Muscle of leg (tissue), 11 donors: Measurements from ENCODE around the gene NAA16. TPM values are rescaled to one million over a fixed set of nuclear protein-coding genes. Genes with fewer than 3 reads are reported as not detected.

Source experiments
- DNase-seq: peaks from one replicate; pipeline ENCODE4 v3.0.0; 2013
- H3K27ac ChIP-seq: one replicate; pipeline ENCODE4 v1.5.1; 2013; ENCODE audit warnings: mild to moderate bottlenecking, low read length, control low read depth
- H3K27me3 ChIP-seq: one replicate; pipeline ENCODE4 v1.6.1; 2013; ENCODE audit warnings: low read length; ENCODE audit not compliant: control insufficient read depth, insufficient read depth
- H3K36me3 ChIP-seq: one replicate; pipeline ENCODE4 v1.6.1; 2013; ENCODE audit warnings: low read length; ENCODE audit not compliant: control insufficient read depth, insufficient read depth
- H3K4me1 ChIP-seq: one replicate; pipeline ENCODE4 v1.6.1; 2013; ENCODE audit warnings: low read length; ENCODE audit not compliant: control insufficient read depth, insufficient read depth
- H3K4me3 ChIP-seq: one replicate; pipeline ENCODE4 v1.5.1; 2013; ENCODE audit warnings: low read length, control low read depth
- H3K9me3 ChIP-seq: replicated peaks from 2 replicates; pipeline ENCODE4 v1.6.1; 2013; ENCODE audit warnings: low read depth, low read length; ENCODE audit not compliant: control insufficient read depth
- WGBS: methylation state at CpG from one replicate; pipeline ENCODE4 v1.1.5; 2013; ENCODE audit warnings: missing lambda C conversion rate; ENCODE audit not compliant: insufficient coverage; 5-methylcytosine and 5-hydroxymethylcytosine counted together
- polyA plus RNA-seq, 8 donors: library from polyadenylated mRNA; unstranded; fragments of 120-200 nt; gene quantifications; one replicate each; pipeline versions ENCODE4 v1.2.1 to v1.2.3, GENCODE V29; 2013; ENCODE audit warnings: inconsistent platforms in 1 of 8, low replicate concordance in 1 of 8; ENCODE audit not compliant: insufficient read length in 8 of 8, insufficient read depth in 1 of 8
- total RNA-seq: library from RNA; stranded (reverse); fragments of 120-200 nt; gene quantifications from one replicate; pipeline ENCODE4 v1.2.4, GENCODE V29; 2013

NAA16 gene
- total and polyA plus RNA-seq, 9 donors: 12.2 to 27.1 (median 16.2) TPM

DNA sequence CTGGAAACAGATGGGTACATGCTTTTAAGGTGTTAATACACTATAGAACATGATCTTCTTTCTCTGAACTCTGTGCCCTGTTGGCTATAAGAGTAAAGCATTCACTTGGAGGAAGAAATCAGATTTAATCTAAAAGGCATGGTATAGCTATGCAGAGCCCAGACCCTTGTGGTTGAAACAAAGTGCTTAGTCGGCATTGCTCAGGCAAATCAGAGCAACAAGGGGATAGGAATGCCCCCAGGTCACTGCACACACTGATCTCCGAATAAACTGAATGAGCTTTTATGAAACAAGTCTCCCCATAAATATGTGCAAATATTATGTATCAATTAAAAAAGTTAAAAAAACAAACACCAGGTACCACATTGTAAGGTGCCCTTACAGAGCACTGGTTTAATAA lies 94.3 kb downstream of the NAA16 start:
- WGBS: no CpG with 5 or more reads among the region's 2 CpGs
- Histone ChIP-seq H3K9me3 (no peaks in the 10 kb centered on the region), H3K36me3 (no peaks in the 10 kb centered on the region), H3K4me1 (no peaks in the 10 kb centered on the region), H3K27me3 (no peaks in the 10 kb centered on the region), H3K4me3 (no peak overlapping the region), H3K27ac (no peak overlapping the region)
- DNase-seq: no peak

- DNase-seq: no peak
- no peaks in the 10 kb centered on the region for H3K4me1 ChIP-seq
- WGBS: no CpG with 5 or more reads among the region's 3 CpGs
- H3K9me3 ChIP-seq: no peaks in the 10 kb centered on the region
- H3K27me3 ChIP-seq: no peaks in the 10 kb centered on the region
- no peak overlapping the region for H3K27ac ChIP-seq
- H3K4me3 ChIP-seq: no peak overlapping the region
- H3K36me3 ChIP-seq: no peaks in the 10 kb centered on the region
These were observed 96.3 kb downstream of the NAA16 start for GRCh38 chr13:41407380-41407779.

DNA sequence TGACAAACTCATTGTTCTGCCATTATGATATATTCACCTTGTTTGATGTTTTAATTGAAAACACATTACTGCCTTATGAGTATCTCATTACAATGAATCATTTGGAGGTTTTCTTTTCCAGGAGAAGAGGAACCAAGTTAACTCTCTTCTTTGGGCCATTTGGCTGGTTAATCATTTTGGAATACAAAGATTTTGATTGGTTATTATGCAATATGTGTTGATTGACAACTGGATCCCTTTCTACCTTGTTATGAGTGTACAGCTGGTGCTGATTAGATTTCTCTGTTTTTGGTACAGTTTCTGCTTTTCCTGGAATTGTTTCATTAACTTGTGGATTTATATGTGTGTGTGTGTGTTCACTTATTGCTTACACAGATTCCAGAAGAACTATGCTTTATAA lies 97.1 kb downstream of the NAA16 start:
- no peaks in the 10 kb centered on the region for H3K27me3 ChIP-seq
- no peaks in the 10 kb centered on the region for H3K4me1 ChIP-seq
- no peaks in the 10 kb centered on the region for H3K9me3 ChIP-seq
- H3K27ac ChIP-seq: no peak overlapping the region
- H3K4me3 ChIP-seq: no peak overlapping the region
- peak; percentile 64 for DNase-seq
- no peaks in the 10 kb centered on the region for H3K36me3 ChIP-seq

- peak; percentile 88 for DNase-seq
- Histone ChIP-seq H3K36me3 (no peaks in the 10 kb centered on the region), H3K9me3 (no peaks in the 10 kb centered on the region), H3K27ac (peak overlapping the region; percentile 16), H3K4me1 (no peaks in the 10 kb centered on the region), H3K4me3 (no peak overlapping the region), H3K27me3 (no peaks in the 10 kb centered on the region)
- 20% methylated on average over 1 of the region's 1 CpG for WGBS
These were observed 97.7 kb downstream of the NAA16 start for GRCh38 chr13:41408746-41409145.

DNA sequence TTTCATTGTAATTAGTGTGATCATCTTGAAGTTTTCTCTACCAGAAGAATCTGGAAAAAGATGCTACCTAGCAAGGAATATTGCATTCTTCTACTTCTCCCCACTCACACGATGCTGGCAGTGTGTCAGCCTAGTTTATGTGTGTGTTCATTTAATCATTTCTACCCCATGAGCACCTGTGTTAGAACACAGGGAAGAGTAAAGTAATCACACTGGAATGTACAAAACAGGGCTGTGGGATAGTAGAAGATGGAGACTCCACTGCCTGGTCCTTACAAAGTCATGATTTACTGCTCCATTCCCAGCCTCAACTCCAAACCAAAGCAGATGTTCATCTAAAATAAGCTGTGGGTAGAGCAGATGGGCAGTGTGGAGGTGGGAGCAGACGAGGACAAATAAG lies 98.5 kb downstream of the NAA16 start:
- Histone ChIP-seq H3K27me3 (no peaks in the 10 kb centered on the region), H3K4me1 (no peaks in the 10 kb centered on the region), H3K27ac (no peak overlapping the region), H3K36me3 (no peaks in the 10 kb centered on the region), H3K9me3 (no peaks in the 10 kb centered on the region), H3K4me3 (no peak overlapping the region)
- no peak for DNase-seq
- WGBS: no CpG with 5 or more reads among the region's 2 CpGs

- Histone ChIP-seq H3K27ac (no peak overlapping the region), H3K36me3 (no peaks in the 10 kb centered on the region), H3K27me3 (no peaks in the 10 kb centered on the region), H3K4me1 (no peaks in the 10 kb centered on the region), H3K4me3 (no peak overlapping the region), H3K9me3 (no peaks in the 10 kb centered on the region)
- WGBS: 92% methylated on average over 2 of the region's 5 CpGs
- no peak for DNase-seq
These were observed 100.0 kb downstream of the NAA16 start for GRCh38 chr13:41411060-41411459.

GRCh38 chr13:41411522-41411921 lies 100.5 kb downstream of the NAA16 start:
- peak; percentile 83 for DNase-seq
- H3K27me3 ChIP-seq: no peaks in the 10 kb centered on the region
- no peaks in the 10 kb centered on the region for H3K4me1 ChIP-seq
- no peak overlapping the region for H3K27ac ChIP-seq
- no peaks in the 10 kb centered on the region for H3K36me3 ChIP-seq
- no peaks in the 10 kb centered on the region for H3K9me3 ChIP-seq
- H3K4me3 ChIP-seq: no peak overlapping the region
- WGBS: 25% methylated on average over 1 of the region's 5 CpGs

DNA sequence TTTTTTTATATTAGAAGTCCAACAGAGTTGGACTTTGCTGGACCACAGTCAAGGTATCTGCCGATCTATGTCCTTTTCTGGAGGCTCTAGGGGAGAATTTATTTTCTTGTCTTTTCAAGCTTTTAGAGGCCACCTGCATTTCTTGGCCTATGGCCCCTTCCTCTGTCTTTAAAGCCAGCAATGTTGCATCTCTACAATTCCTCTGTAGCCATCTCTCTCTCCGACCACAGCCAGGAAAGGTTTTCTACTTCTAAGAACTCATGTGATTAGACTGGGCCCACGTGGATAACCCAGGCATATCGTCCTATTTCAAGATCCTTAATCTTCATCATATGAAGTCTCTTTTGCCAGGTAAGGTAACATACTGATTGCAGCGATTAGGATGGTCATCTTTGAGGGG lies 102.8 kb downstream of the NAA16 start:
- no peak overlapping the region for H3K4me3 ChIP-seq
- DNase-seq: peak; percentile 77
- no peaks in the 10 kb centered on the region for H3K27me3 ChIP-seq
- no peaks in the 10 kb centered on the region for H3K4me1 ChIP-seq
- H3K36me3 ChIP-seq: no peaks in the 10 kb centered on the region
- 60% methylated on average over 2 of the region's 5 CpGs for WGBS
- H3K9me3 ChIP-seq: no peaks in the 10 kb centered on the region
- H3K27ac ChIP-seq: no peak overlapping the region

DNA sequence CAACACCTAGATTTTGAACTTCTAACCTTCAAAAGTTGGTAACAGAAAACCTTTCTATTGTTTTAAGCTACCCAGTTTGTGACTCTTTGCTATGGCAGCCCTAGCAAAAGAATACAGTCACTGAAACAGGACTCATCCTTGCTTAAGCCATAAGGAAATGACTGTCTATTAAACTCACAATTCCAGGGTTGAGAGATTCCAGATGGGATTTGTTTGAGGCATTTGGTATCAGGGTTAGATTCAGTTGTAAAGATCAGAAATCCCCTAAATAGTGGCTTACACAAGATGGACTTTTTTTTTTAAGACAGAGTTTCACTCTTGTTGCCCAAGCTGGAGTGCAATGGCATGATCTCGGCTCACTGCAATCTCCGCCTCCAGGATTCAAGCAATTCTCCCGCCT lies 105.2 kb downstream of the NAA16 start:
- Histone ChIP-seq H3K36me3 (no peaks in the 10 kb centered on the region), H3K4me1 (no peaks in the 10 kb centered on the region), H3K27ac (no peak overlapping the region), H3K9me3 (no peaks in the 10 kb centered on the region), H3K27me3 (no peaks in the 10 kb centered on the region), H3K4me3 (no peak overlapping the region)
- WGBS: 33% methylated on average over 3 of the region's 3 CpGs
- DNase-seq: no peak

GRCh38 chr13:41418027-41418426 lies 107.0 kb downstream of the NAA16 start:
- no CpG with 5 or more reads among the region's 5 CpGs for WGBS
- Histone ChIP-seq H3K4me3 (no peak overlapping the region), H3K9me3 (no peaks in the 10 kb centered on the region), H3K27me3 (no peaks in the 10 kb centered on the region), H3K4me1 (no peaks in the 10 kb centered on the region), H3K27ac (no peak overlapping the region), H3K36me3 (no peaks in the 10 kb centered on the region)
- no peak for DNase-seq

GRCh38 chr13:41418731-41419130 lies 107.7 kb downstream of the NAA16 start:
- no peaks in the 10 kb centered on the region for H3K36me3 ChIP-seq
- DNase-seq: no peak
- no peak overlapping the region for H3K4me3 ChIP-seq
- H3K9me3 ChIP-seq: no peaks in the 10 kb centered on the region
- no peaks in the 10 kb centered on the region for H3K4me1 ChIP-seq
- H3K27me3 ChIP-seq: no peaks in the 10 kb centered on the region
- no peak overlapping the region for H3K27ac ChIP-seq
- WGBS: 75% methylated on average over 1 of the region's 2 CpGs
